GM20000 (cell line): ENCODE measurements around the gene CCR8.
A peak's percentile ranks its signal among the peaks of the same experiment; 100 is the strongest.

Experiments
- DNase-seq: peaks from one replicate; pipeline ENCODE4 v3.0.0; 2012; ENCODE audit warnings: low spot score
- TF ChIP-seq, protein P1 (sequence below): IDR thresholded peaks from 2 replicates; pipeline ENCODE4 v1.5.1; 2012; ENCODE audit warnings: mild to moderate bottlenecking, control low read depth; ENCODE audit errors: extremely low read depth, missing control alignments

CCR8 gene

DNA sequence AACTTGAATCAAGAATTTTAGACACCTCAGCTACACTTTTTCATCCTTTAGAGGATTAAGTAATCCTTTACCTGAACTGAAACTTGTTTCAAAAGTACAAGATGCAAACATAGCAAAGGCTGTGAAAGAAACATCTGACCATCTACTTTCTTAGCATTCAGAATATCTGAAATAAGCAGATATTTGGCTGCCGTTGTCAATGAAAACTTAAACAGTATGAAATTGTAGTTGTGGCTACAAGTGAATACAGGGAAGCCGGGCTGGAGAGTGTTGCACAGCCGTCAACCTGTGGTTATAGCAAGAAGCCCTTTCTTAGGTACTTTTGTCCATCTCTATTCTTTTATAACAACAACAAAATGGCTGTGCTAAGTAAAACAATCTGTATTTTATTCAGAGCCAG is 42.7 kb upstream of the CCR8 start:
- TF ChIP-seq, protein P1, sequence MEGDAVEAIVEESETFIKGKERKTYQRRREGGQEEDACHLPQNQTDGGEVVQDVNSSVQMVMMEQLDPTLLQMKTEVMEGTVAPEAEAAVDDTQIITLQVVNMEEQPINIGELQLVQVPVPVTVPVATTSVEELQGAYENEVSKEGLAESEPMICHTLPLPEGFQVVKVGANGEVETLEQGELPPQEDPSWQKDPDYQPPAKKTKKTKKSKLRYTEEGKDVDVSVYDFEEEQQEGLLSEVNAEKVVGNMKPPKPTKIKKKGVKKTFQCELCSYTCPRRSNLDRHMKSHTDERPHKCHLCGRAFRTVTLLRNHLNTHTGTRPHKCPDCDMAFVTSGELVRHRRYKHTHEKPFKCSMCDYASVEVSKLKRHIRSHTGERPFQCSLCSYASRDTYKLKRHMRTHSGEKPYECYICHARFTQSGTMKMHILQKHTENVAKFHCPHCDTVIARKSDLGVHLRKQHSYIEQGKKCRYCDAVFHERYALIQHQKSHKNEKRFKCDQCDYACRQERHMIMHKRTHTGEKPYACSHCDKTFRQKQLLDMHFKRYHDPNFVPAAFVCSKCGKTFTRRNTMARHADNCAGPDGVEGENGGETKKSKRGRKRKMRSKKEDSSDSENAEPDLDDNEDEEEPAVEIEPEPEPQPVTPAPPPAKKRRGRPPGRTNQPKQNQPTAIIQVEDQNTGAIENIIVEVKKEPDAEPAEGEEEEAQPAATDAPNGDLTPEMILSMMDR, result no peak
- no peak for DNase-seq

DNA sequence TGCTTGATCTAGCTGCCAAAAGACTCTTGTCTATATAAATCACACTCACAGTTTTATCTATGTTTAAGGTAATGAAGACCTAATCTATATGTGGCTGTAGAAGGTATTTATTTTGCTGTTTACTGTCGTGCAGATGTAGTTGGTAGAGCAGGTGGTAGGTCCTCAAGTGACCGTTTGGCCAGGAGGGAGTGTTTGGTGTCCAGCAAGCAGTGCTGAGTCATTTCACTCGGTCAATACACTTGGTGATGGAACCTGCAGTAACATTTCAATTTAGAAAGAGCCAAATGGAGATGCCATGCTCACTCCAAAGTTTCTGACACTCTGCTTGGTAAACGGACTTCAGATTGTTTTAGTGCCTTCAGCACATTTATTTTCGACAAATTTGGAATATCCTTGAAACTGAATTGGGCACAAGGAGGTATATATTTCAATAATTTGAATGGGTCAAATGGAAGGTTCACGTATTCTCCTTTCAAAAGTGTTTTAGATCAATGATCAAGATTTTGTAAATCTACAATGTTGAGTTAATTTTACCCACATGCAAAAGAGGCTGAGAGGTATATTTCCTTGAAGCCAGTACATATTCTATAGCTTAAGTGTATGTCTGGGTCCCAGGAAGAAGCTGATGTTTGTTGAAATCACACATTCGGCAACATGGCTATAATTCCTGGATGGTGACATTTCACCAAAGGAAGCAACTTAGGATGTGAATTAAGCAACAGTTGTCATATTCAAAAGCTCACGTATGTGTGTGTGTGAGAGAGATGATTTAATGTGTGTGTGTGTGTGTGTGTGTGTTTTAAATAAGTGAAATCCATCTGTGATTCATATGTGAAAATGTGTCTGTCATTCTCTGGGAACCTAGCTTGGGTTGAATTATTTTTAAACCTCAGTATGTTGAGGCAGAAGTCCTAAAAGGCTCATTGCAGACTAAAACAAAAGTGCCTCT is 42.0 kb upstream of the CCR8 start:
- TF ChIP-seq, protein P1, result no peak
- DNase-seq, result no peak

DNA sequence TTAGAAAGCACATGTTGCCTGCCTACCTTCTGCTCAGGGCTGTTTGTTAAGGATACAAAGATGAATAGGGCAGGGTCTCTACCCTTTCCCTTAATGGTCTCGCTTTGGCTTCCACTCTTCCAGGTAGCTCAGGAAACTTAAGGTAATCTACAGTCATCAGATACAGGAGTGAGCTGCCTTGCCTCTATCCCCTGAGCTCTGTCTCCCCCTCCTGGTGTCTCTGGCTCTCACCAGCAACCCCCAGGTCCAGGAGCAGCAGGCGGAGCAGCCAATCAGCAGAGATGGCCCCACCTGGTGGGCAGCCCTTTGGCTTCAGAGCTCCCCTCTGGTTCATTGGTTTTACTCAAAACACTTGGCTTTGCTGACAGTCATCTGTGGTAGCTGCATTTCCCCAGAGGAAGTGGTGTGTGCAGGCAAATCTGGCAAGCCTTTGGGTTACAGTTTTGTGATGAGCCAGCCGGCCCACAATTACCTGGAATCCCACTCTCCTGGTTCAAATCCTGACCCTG is 41.2 kb upstream of the CCR8 start:
- TF ChIP-seq, protein P1, result peak; percentile 83
- peak; percentile 91 for DNase-seq

DNA sequence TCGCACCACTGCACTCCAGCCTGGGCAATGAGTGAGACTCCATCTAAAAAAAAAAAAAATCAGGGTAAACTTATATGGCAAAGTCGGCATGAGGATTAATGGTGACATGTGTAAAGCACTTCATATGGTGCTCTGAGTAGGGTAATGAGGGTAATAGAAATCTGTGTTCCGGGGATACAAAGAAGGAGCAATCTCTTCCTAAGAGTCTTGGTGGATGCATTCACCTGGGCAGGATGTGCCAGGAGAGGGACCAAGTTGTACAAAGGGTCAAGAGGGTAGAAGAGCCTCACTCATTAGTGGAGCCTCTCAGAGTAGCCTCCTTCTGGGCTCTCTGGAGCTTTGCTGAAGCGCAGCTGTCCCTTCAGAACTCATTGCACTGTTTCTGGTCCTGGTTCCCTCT is 40.4 kb upstream of the CCR8 start:
- TF ChIP-seq, protein P1, result no peak
- DNase-seq, result no peak

DNA sequence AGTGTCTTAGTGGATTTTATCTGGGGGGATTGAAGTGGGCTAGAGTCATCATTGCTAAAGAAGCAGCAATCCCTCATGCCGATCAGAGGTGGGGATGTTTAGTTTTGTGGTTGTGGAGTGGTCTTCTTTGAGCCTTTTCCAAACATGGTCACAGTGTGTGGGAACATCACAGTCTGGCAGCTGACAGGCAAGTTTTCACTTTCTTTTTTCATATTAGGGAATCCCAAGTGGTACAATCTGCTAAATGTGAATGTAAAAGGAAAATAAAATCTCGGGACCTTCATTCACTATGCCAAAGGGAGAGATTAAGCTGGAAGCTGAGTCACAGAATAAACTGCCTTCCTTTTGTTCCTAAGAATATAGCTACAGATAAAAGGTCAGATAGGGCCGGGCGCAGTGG is 39.3 kb upstream of the CCR8 start:
- TF ChIP-seq, protein P1, result no peak
- DNase-seq, result no peak

DNA sequence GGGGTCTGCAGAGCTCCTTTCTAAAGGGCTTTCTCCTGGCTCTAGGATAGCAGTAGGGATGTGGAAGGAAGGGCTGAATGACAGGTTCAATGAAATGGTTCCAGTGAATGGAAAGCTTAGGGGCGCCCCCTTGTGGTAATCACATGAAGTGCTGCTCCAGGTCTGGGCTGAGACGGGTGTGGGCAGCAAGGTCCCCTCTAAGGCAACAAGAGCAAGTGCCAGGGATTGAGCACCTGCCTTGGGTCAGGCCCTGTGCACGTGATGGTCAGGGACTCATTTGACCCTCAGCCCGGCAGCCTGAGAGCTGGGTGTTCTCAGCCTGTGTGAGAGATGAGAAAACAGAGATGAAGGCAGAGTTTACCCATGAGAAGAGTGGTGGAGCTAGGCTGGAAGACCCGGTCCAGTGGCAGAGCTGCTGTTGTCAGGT is 37.6 kb upstream of the CCR8 start:
- TF ChIP-seq, protein P1, result peak; percentile 90

DNA sequence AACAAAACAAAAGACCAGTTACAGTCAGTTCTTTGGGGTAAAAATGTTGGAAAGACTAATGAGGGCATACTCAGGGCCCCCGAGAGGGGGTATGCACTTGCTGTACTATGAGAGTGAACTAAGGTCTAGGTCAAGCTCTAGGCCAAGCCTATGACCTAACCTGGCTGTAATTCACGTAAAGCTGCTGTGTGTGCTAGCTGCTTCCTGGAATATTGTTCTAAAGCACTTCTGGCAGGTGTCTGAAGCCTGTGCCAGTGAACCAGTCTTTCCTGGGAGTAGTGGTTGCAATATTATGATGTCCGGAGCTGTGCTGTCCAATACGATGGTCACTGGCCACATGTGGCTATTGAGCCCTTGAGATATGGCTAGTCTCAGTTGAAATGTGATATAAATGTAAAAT is 36.5 kb upstream of the CCR8 start:
- no peak for DNase-seq
- TF ChIP-seq, protein P1, result no peak

More for the DNA sequence above, 37.6 kb upstream of the CCR8 start:
- peak; percentile 59 for DNase-seq
